Tibial nerve (tissue), 4 donors: ENCODE measurements around the gene UBE2J2.

Experiments
- EP300 ChIP-seq, 2 donors: sonication (generic); formaldehyde crosslinking; IDR thresholded peaks; one replicate each; pipeline ENCODE4 v1.6.1; 2017; ENCODE audit warnings: antibody characterized with exemption in 2 of 2, mild to moderate bottlenecking in 1 of 2
- POLR2A ChIP-seq, 2 donors: fragments of 450-650 bp; IDR thresholded peaks; one replicate each; pipeline ENCODE4 v1.6.1; 2017; ENCODE audit warnings: antibody characterized with exemption in 2 of 2, mild to moderate bottlenecking in 2 of 2, moderate library complexity in 2 of 2
- TF ChIP-seq, protein P1 (sequence below), 5 experiments: fragments of 200-600 bp in 3 of 5; fragments of 450-650 bp in 2 of 5; sonication (generic) in 3 of 5; IDR thresholded peaks; one replicate each; pipeline ENCODE4 v1.5.1; 2016 to 2019; ENCODE audit warnings: antibody characterized with exemption in 5 of 5, mild to moderate bottlenecking in 3 of 5, moderate library complexity in 2 of 5

DNA sequence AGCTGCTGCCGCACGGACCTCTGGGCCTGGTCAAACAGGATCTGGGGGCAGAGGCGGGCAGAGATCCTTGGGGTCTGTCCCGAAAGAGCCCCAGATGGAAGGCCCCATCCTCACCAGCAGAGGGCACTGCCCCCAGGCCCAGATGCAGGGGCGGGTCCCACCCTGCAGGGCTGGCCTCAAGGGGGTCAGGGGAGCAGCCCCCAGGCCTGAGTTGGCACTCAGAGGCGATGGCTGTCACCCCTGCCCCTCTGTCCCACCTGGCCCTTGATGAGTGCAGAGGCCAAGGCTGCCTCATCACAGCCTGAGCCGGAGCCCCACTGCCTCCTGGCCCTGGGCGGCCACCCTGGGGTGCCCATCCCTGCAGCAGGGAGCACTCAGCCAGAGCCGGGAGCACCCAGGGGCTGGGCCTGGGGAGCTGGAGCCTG is 28.4 kb upstream of the UBE2J2 start:
- TF ChIP-seq POLR2A (IDR thresholded peaks at IDR 0.05): no peak
- TF ChIP-seq, protein P1, sequence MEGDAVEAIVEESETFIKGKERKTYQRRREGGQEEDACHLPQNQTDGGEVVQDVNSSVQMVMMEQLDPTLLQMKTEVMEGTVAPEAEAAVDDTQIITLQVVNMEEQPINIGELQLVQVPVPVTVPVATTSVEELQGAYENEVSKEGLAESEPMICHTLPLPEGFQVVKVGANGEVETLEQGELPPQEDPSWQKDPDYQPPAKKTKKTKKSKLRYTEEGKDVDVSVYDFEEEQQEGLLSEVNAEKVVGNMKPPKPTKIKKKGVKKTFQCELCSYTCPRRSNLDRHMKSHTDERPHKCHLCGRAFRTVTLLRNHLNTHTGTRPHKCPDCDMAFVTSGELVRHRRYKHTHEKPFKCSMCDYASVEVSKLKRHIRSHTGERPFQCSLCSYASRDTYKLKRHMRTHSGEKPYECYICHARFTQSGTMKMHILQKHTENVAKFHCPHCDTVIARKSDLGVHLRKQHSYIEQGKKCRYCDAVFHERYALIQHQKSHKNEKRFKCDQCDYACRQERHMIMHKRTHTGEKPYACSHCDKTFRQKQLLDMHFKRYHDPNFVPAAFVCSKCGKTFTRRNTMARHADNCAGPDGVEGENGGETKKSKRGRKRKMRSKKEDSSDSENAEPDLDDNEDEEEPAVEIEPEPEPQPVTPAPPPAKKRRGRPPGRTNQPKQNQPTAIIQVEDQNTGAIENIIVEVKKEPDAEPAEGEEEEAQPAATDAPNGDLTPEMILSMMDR (IDR thresholded peaks at IDR 0.05): peak in 3 of 5 experiments; percentile 7 to 23 (median 21)
- TF ChIP-seq EP300 (IDR thresholded peaks at IDR 0.05): no peak
